Cardiac muscle cell (in vitro differentiated cells and primary cell): ENCODE data around the gene AMPD3. TPM values are rescaled to one million over a fixed set of nuclear protein-coding genes. Genes with fewer than 3 reads are reported as not detected.

Experiments
- DNase-seq, 2 donors: peaks; one replicate each; pipeline versions ENCODE4 v3.0.0 to v3.0.0-alpha.2; 2010 to 2017; ENCODE audit warnings: low read depth in 1 of 2, low spot score in 1 of 2
- H3K27ac ChIP-seq: fragments of 200-600 bp; sonication (generic); 2 replicates; pipeline ENCODE4 v1.5.1; 2016
- H3K27me3 ChIP-seq: fragments of 200-600 bp; sonication (generic); 2 replicates; pipeline ENCODE4 v1.6.0; 2016; ENCODE audit warnings: control low read depth
- H3K36me3 ChIP-seq: fragments of 200-600 bp; sonication (generic); 2 replicates; pipeline ENCODE4 v1.5.1; 2016; ENCODE audit warnings: control low read depth
- H3K4me1 ChIP-seq: fragments of 200-600 bp; sonication (generic); 2 replicates; pipeline ENCODE4 v1.8.1; 2017; ENCODE audit warnings: low read depth, mild to moderate bottlenecking, mixed run types
- H3K4me3 ChIP-seq: fragments of 200-600 bp; sonication (generic); 2 replicates; pipeline ENCODE4 v1.5.1; 2016; ENCODE audit warnings: mild to moderate bottlenecking
- H3K9me3 ChIP-seq: fragments of 200-600 bp; sonication (generic); 2 replicates; pipeline ENCODE4 v1.5.1; 2017; ENCODE audit warnings: low read depth, mild to moderate bottlenecking, control low read depth
- CTCF ChIP-seq: IDR thresholded peaks from 2 replicates; pipeline ENCODE4 v1.5.1; 2012; ENCODE audit warnings: low read depth, mild to moderate bottlenecking, low read length
- polyA plus RNA-seq: library from polyadenylated mRNA; unstranded; fragments of >200 nt; fragmentation: Nextera tagmentation; extraction: Ambion mirVana; gene quantifications from 2 replicates; pipeline ENCODE4 v1.2.1, GENCODE V29; 2016
- total RNA-seq: library from RNA; depleted of rRNA; stranded (reverse); fragments of >200 nt; gene quantifications from 2 replicates; pipeline ENCODE4 v1.2.3, GENCODE V29; 2016

Gene AMPD3
- total and polyA plus RNA-seq, 2 experiments from 2014 or later, result 2.9 to 3.3 TPM

GRCh38 chr11:10477690-10478046 is 22.6 kb downstream of the AMPD3 start:
- no peak overlapping the region for H3K27ac ChIP-seq
- H3K36me3 ChIP-seq, result no peaks in the 10 kb centered on the region
- no peak overlapping the region for H3K4me3 ChIP-seq
- H3K9me3 ChIP-seq, result no peaks in the 10 kb centered on the region
- no peaks in the 10 kb centered on the region for H3K27me3 ChIP-seq
- no peak for TF ChIP-seq CTCF
- DNase-seq, result no peak
- no peaks in the 10 kb centered on the region for H3K4me1 ChIP-seq

GRCh38 chr11:10478066-10478465 is 23.0 kb downstream of the AMPD3 start:
- no peak for DNase-seq
- Histone ChIP-seq H3K4me3 (no peak overlapping the region), H3K36me3 (no peaks in the 10 kb centered on the region), H3K4me1 (no peaks in the 10 kb centered on the region), H3K27ac (no peak overlapping the region), H3K9me3 (no peaks in the 10 kb centered on the region), H3K27me3 (no peaks in the 10 kb centered on the region)
- no peak for TF ChIP-seq CTCF

- Histone ChIP-seq H3K9me3 (no peaks in the 10 kb centered on the region), H3K36me3 (no peaks in the 10 kb centered on the region), H3K4me1 (no peaks in the 10 kb centered on the region), H3K4me3 (no peak overlapping the region), H3K27ac (no peak overlapping the region), H3K27me3 (no peaks in the 10 kb centered on the region)
- DNase-seq, result no peak
- TF ChIP-seq CTCF, result no peak
These were observed 23.8 kb downstream of the AMPD3 start for GRCh38 chr11:10478574-10479550.

GRCh38 chr11:10480026-10480425 is 25.0 kb downstream of the AMPD3 start:
- Histone ChIP-seq H3K27ac (no peak overlapping the region), H3K27me3 (no peaks in the 10 kb centered on the region), H3K4me3 (no peak overlapping the region), H3K4me1 (no peaks in the 10 kb centered on the region), H3K36me3 (no peaks in the 10 kb centered on the region), H3K9me3 (no peaks in the 10 kb centered on the region)
- DNase-seq, result no peak
- TF ChIP-seq CTCF, result no peak

- Histone ChIP-seq H3K9me3 (no peaks in the 10 kb centered on the region), H3K4me3 (no peak overlapping the region), H3K4me1 (no peaks in the 10 kb centered on the region), H3K36me3 (no peaks in the 10 kb centered on the region), H3K27ac (no peak overlapping the region), H3K27me3 (no peaks in the 10 kb centered on the region)
- TF ChIP-seq CTCF, result no peak
- no peak for DNase-seq
These were observed 25.7 kb downstream of the AMPD3 start for GRCh38 chr11:10480760-10481159.
